Activated CD4-positive, alpha-beta T cell treated with anti-CD3 and anti-CD28 coated beads, Interleukin-2, Interleukin-6, amounts not matched to agents 100 ng/mL and 50 ng/mL, durations not matched to agents 16 hours and 8 hours (primary cell): Measurements from ENCODE around the gene KANSL1.
A peak's percentile ranks its signal among the peaks of the same experiment; 100 is the strongest.
"Not testable (repeated sequence)": the region's sequence is repeated elsewhere in the genome, so short reads cannot be mapped to it uniquely, and the experiment has no call there.

Experiments used
- DNase-seq: peaks from one replicate; pipeline ENCODE4 v3.0.0-alpha.2; 2020

The KANSL1 gene

DNA sequence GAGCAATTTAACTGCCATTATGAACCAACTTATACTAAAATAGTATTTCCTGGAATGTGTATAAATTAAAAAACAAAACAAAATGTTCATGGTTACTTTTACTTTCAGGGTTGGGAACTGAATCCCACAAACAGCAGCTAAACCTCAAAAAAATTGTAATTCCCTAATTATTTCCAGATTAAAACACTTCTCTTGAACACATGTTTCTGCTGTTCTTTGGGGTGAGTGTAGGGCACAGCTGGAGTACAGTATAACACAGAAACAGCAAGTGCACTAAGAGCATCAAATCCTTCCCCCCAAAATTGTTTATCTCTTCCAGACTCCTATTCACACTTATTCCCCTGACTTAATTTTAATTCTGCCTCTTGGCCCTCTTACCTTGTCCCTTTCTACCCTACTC, 56.4 kb downstream of the KANSL1 start:
- no peak for DNase-seq

GRCh38 chr17:46135879-46136563, 57.2 kb downstream of the KANSL1 start:
- DNase-seq = no peak

DNA sequence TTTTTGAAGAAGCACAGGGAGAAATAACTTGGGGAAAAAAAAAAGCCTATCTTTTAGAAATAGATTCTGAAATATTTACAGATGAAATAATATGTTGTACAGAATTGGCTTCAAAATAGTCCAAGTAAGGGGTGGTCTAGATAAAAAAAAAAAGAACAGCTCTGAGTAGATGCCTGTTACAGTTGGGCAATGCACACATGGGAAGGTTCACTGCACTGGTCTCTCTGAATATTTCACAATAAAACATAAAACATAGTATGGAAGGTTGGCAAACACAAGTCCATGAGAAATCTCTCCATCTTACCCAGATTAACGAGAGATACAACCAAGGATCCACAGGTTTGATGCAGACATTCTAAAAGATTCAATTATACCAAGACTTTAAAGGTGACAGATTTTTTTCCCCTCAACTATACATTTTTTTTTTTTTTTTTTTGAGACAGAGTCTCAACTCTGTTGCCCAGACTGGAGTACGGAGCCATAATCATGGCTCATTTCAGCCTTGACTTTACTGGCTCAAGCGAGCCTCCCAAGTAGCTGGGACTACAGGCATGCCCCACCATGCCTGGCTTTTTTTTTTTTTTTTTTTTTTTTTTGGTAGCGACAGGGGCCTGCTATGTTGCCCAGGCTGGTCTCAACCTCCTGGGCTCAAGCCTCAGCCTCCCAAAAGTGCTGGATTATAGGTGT, 58.0 kb downstream of the KANSL1 start:
- DNase-seq = no peak

GRCh38 chr17:46129302-46129701, 63.9 kb downstream of the KANSL1 start:
- DNase-seq = no peak

DNA sequence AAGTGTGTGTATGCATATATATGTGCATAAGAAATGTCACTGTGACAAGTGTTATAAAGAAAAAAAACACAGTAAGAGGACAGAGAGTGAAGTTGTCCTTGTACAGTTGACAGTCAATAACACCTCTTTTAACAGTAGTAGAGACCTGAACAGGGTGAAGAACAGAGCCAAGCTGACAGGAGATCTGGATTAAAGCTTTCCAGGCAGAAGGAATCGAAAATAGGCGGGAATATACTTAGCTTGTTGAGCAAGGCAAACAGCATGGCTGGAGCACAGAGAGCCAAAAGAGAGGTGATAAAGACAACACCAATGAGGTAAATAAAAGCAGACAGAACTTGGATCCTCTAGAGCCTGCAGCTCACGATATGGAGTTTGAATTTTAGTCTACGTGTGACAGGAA, 64.8 kb downstream of the KANSL1 start:
- DNase-seq = no peak

DNA sequence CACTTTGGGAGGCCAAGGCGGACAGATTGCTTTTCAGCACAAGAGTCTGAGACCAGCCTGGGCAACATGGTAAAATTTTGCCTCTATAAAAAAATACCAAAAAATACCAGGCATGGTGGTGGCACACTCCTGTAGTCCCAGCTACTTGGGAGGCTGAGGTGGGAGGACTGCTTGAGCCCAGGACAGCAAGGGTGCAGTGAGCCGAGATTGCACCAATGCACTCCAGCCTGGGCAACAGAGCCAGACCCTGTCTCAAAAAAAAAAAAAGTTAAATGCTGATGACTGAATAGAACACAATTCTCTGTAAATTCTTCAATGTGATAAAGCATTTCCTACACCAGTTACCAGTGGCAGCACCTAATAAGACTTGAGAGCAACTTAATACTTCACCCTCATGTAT, 65.7 kb downstream of the KANSL1 start:
- DNase-seq = no peak

DNA sequence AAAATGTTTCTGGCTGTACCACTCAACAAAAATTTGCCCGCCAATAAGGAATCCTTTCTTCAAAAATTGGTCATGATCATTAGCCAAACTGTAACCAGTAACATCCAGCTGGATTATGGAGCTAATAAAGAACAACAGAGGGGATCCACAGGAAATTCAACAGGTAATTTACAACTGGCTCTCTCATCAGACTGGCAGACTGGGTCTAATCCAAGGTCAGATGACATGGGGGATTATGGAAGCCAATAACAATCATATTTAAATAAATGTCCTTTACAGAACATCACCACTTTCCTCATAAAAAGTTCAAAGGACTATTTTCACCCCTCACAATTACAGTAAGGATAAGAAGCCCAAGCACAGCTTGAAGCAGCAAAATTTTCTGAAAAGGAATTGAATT, 66.4 kb downstream of the KANSL1 start:
- no peak for DNase-seq

DNA sequence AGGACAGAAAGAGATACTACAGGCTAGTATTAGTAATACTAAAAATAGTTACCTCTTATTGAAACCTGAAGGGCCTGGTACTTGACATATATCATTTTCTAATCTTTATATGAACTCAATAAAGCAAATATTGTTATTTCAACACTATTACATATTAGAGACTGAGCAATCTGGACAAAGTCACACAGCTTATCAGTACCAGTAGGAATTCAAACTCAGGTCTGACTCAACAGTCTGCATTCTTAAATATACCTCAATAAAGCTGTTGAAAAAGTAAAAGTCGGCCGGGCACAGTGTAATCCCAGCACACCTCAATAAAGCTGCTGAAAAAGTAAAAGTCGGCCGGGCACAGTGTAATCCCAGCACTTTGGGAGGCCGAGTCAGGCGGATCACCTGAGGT, 67.4 kb downstream of the KANSL1 start:
- no peak for DNase-seq

DNA sequence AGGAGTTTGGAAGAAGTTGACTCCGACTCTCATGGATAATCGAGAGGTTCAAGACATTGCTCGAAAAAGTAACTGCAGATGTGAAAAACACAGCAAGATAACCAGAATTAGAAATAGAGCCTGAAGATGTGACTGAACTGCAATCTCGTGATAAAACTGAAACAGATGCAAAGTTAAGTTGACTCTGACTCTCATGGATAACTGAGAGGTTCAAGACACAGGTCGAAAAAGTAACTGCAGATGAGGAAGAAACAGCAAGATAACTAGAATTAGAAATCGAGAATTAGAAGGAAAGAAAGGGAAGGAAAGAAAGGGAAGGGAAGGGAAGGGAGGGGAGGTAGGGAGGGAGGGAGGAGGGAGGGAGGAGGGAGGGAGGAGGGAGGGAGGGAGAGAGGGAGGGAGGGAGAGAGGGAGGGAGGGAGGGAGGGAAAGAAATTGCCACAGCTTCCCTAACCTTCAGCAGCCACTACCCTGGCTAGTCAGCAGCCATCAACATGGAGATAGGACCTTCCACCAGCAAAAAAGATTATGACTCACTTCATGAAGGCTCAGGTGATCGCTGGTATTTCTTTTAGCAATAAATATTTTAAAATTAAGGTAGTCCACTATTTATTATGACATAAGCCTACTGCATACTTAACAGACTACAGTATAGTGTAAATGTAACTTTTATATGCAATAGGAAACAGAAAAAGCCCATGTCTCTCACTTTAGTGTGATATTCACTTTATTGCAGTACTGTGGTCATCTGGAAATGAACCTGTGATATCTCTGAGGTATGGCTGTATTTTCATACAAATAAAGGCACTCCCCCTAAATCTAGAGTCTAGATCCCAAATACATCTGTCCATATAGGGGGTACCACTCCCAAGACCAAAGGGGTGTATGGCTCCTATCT, 68.3 kb downstream of the KANSL1 start:
- DNase-seq = no peak

- no peak for DNase-seq
Measured at GRCh38 chr17:46123607-46124006, 69.6 kb downstream of the KANSL1 start.

GRCh38 chr17:46122486-46122871, 70.8 kb downstream of the KANSL1 start:
- DNase-seq = peak; percentile 39

- DNase-seq = peak; percentile 32
Measured at GRCh38 chr17:46121841-46122485, 71.3 kb downstream of the KANSL1 start.

- DNase-seq = no peak
Measured at GRCh38 chr17:46121165-46121764, 72.0 kb downstream of the KANSL1 start.

DNA sequence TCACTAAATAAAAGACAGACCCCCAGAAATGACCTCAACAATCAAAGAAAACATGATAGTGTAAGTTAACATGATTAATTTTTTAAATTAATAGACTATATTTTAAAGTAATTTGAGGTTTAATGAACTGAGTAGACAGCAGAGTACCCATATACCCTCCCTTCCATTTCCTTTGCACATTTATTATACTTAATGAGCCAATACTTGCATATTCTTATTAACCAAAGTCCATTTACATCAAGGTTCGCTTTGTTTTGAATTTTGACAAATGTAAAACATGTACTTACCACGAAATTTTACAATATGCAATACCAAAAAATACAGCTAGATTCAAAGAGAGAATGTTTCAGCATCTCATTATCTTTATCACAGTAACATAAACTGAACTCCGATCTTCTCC, 72.7 kb downstream of the KANSL1 start:
- no peak for DNase-seq

GRCh38 chr17:46120078-46120477, 73.2 kb downstream of the KANSL1 start:
- no peak for DNase-seq

GRCh38 chr17:46118964-46119363, 74.3 kb downstream of the KANSL1 start:
- no peak for DNase-seq

DNA sequence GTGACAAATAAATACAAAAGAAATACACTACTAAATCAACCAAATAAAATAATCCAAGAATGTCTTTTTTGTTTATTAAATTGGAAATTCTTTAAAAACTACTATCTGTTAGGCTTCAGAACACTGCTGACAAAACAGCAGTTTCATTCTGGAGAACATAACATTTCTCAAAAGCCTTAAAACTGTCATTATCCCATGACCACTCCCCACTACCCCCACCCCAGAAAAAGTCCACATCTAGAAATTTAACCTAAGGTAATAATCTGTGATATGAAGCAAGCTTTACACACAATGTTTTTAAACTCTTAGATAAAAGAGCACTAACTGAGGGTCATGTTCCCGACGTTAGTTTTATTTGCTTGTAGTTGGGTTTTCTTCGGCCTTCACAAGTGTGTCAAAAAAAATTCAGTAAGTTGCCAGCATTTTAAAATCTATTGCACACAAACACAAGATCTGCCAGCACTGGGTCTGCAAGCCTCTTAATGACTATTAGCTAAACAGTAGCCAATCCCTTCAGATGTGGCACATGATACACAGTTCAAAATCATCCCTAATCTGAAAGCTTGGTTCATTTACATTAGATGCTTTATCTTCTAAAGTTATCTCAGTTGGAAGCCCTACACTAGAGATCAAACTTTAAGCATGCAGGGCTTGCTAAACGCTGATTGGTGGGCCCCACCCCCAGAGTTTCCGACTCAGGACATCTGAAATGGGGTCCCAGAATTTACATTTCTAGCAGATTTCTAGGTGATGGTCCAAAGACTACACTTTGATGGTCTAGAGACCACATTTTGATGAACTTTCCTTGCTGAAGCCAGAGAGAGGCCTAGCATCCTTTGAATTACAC, 75.2 kb downstream of the KANSL1 start:
- no peak for DNase-seq

DNA sequence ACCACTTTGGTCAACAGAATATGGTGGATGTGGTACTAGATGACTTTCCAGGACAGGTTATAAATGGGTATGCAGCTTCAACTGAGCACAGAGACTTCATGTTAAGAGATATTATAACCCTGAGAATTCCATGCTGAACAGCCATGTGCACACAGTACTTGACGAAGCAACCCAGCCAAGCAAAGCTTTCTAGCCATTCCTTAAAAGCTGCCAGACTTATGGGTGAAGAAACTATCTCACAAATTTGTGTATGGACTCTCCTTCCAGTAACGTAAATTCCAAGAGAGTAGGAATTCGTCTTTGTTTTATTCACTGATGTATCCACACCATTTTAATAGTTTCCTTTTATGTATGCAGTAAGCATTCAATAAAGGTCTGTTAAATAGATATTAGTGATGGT, 76.1 kb downstream of the KANSL1 start:
- no peak for DNase-seq

GRCh38 chr17:46115699-46116098, 77.5 kb downstream of the KANSL1 start:
- DNase-seq = no peak

DNA sequence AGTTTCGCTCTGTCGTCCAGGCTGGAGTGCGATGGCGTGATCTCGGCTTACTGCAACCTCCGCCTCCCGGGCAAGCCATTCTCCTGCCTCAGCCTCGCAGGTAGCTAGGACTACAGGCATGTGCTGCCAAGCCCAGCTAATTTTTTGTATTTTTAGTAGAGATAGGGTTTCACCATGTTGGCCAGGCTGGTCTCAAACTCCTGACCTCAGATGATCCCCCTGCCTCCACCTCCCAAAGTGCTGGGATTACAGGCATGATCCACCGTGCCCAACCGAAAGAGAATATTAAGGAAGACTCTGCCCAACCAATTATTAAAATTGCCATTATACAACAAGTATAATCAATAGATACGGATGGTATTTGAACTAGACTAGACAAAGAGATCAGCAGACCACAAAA, 82.0 kb downstream of the KANSL1 start:
- not testable (repeated sequence) for DNase-seq

- DNase-seq = no peak
Measured at GRCh38 chr17:46110219-46110618, 83.0 kb downstream of the KANSL1 start.
